Measurements from ENCODE around the gene TTLL11. TPM values are rescaled to one million over a fixed set of nuclear protein-coding genes. Genes with fewer than 3 reads are reported as not detected.

Gene TTLL11
- total RNA-seq, 4 donors from 2014 or later, result 9.1 to 47.4 (median 11.3) TPM

DNA sequence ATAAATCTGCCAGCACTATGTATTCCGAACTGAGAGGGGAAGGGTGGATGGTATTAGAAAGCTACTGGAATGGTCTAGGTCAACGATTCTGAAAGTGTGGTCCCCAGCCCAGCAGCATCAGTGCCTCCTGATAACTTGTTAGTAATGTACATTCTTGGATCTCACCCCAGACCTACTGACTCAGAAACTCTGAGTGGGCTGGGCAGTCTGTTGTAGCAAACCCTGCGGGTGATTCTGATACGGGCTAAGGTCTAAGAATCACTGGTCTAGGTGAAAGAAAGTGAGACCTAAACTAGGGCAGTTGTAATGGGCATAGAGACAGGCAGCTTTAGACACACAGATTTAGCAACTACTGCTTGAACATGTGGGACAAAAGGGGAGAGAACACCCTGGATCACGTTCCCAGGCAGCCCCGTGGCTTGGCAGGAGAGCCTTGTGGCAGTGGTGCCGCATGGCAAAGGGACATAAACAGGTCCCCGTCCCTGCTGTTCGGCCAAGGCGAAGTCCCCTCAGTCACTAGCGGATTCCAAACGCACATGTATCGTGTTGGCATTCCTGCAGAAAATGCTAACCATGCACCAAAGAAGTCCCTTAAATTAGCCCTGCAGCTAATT is 216.3 kb downstream of the TTLL11 start:
- no peak for DNase-seq
- in situ Hi-C loops (cut with MboI; ENCODE audit: low pct_ligation_motif_present in 1 of 4, low pct_unique_long_range_greater_than_20kb in 1 of 4, low sequenced_read_pairs in 3 of 4), result no loop called here

DNA sequence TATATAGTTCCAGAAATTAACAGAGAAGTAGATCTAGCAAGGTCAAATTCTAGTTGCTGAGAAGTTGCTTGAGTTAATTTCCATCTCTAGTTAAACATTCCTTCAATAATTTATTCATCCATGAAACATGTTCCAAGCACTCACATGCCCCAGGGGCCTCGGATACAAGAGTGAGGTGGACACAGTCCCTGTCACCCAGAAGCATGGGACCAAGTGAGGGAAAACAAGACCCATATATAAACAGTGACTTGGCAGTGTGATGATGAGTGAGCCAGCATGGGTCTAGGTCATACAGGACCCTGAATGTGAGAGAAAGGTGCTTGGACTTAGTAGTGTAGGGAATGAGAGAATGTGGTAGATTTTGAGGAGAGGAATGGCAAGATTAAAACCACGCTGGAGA is 216.9 kb downstream of the TTLL11 start:
- Histone ChIP-seq H3K27me3 (no peaks in the 10 kb centered on the region), H3K4me1 (no peaks in the 10 kb centered on the region), H3K36me3 (no peaks in the 10 kb centered on the region), H3K9me3 (no peaks in the 10 kb centered on the region), H3K27ac (no peak overlapping the region), H3K4me3 (no peak overlapping the region)
- intact Hi-C loops (cut with DNase I; ENCODE audit: low total_unique reads), result no loop called here
- WGBS, 2 donors (ENCODE audit: low coverage in 1 of 2), result 77 to 100% methylated on average over 1 to 2 of the region's 2 CpGs
- no peak for DNase-seq
- in situ Hi-C loops (cut with MboI; ENCODE audit: low pct_ligation_motif_present in 1 of 4, low pct_unique_long_range_greater_than_20kb in 1 of 4, low sequenced_read_pairs in 3 of 4), result no loop called here
- TF ChIP-seq EP300 (IDR thresholded peaks at IDR 0.05; ENCODE audit: low read depth) (no peak), POLR2A (IDR thresholded peaks at IDR 0.05) (no peak), POLR2AphosphoS5 (IDR thresholded peaks at IDR 0.05) (no peak), CTCF (IDR thresholded peaks at IDR 0.05) (no peak)

More for the DNA sequence above, 216.3 kb downstream of the TTLL11 start:
- Histone ChIP-seq H3K9me3 (no peaks in the 10 kb centered on the region), H3K27ac (no peak overlapping the region), H3K27me3 (no peaks in the 10 kb centered on the region), H3K36me3 (no peaks in the 10 kb centered on the region), H3K4me3 (no peak overlapping the region), H3K4me1 (no peaks in the 10 kb centered on the region)
- TF ChIP-seq POLR2A (IDR thresholded peaks at IDR 0.05) (no peak), CTCF (IDR thresholded peaks at IDR 0.05) (no peak), POLR2AphosphoS5 (IDR thresholded peaks at IDR 0.05) (no peak), EP300 (IDR thresholded peaks at IDR 0.05; ENCODE audit: low read depth) (no peak)
- intact Hi-C loops (cut with DNase I; ENCODE audit: low total_unique reads), result no loop called here
- 50 to 85% methylated on average over 1 to 13 of the region's 13 CpGs for WGBS, 2 donors (ENCODE audit: low coverage in 1 of 2)

DNA sequence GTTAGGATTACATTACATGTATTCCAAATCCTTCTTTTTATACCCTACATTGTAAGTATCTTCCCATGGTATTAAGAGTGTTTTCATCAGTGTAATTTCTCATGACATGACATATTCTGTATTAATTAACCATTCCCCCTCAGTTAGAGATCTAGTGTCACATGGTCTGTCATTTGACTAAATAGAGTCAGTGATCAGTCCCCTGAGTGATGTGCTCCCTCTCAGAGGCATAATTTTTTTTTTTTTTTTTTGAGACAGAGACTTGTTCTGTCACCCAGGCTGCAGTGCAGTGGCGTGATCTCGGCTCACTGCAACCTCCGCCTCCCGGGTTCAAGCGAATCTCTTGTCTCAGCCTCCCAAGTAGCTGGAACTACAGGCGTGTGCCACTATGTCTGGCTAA is 218.6 kb downstream of the TTLL11 start:
- 94 to 97% methylated on average over 6 of the region's 6 CpGs for WGBS, 2 donors (ENCODE audit: low coverage in 1 of 2)
- in situ Hi-C loops (cut with MboI; ENCODE audit: low pct_ligation_motif_present in 1 of 4, low pct_unique_long_range_greater_than_20kb in 1 of 4, low sequenced_read_pairs in 3 of 4) (no loop called here), intact Hi-C loops (cut with DNase I; ENCODE audit: low total_unique reads) (no loop called here)
- DNase-seq, result no peak
- H3K4me3 ChIP-seq, result no peak overlapping the region
- no peaks in the 10 kb centered on the region for H3K36me3 ChIP-seq
- H3K9me3 ChIP-seq, result no peaks in the 10 kb centered on the region
- H3K27me3 ChIP-seq, result no peaks in the 10 kb centered on the region
- no peaks in the 10 kb centered on the region for H3K4me1 ChIP-seq
- TF ChIP-seq CTCF (IDR thresholded peaks at IDR 0.05), result no peak
- no peak for TF ChIP-seq EP300 (IDR thresholded peaks at IDR 0.05; ENCODE audit: low read depth)
- no peak for TF ChIP-seq POLR2A (IDR thresholded peaks at IDR 0.05)
- TF ChIP-seq POLR2AphosphoS5 (IDR thresholded peaks at IDR 0.05), result no peak
- no peak overlapping the region for H3K27ac ChIP-seq

GRCh38 chr9:121871431-121872025 is 221.6 kb downstream of the TTLL11 start:
- DNase-seq, result no peak
- no peak overlapping the region for H3K4me3 ChIP-seq
- in situ Hi-C loops (cut with MboI; ENCODE audit: low pct_ligation_motif_present in 1 of 4, low pct_unique_long_range_greater_than_20kb in 1 of 4, low sequenced_read_pairs in 3 of 4), result no loop called here
- TF ChIP-seq CTCF (IDR thresholded peaks at IDR 0.05), result no peak
- TF ChIP-seq EP300 (IDR thresholded peaks at IDR 0.05; ENCODE audit: low read depth), result no peak
- TF ChIP-seq POLR2AphosphoS5 (IDR thresholded peaks at IDR 0.05), result no peak
- TF ChIP-seq POLR2A (IDR thresholded peaks at IDR 0.05), result no peak
- no peaks in the 10 kb centered on the region for H3K9me3 ChIP-seq
- H3K36me3 ChIP-seq, result no peaks in the 10 kb centered on the region
- intact Hi-C loops (cut with DNase I; ENCODE audit: low total_unique reads), result no loop called here
- 44 to 73% methylated on average over 2 to 8 of the region's 8 CpGs for WGBS, 2 donors (ENCODE audit: low coverage in 1 of 2)
- H3K27me3 ChIP-seq, result no peaks in the 10 kb centered on the region
- no peaks in the 10 kb centered on the region for H3K4me1 ChIP-seq
- H3K27ac ChIP-seq, result no peak overlapping the region

Measured in transverse colon (tissue), 4 donors.